Cardiac muscle cell (in vitro differentiated cells and primary cell): ENCODE data around the gene ADGRA1. TPM values are rescaled to one million over a fixed set of nuclear protein-coding genes. Genes with fewer than 3 reads are reported as not detected.

Experiments
- DNase-seq, 2 donors: peaks; one replicate each; pipeline versions ENCODE4 v3.0.0 to v3.0.0-alpha.2; 2010 to 2017; ENCODE audit warnings: low read depth in 1 of 2, low spot score in 1 of 2
- H3K27ac ChIP-seq: fragments of 200-600 bp; sonication (generic); 2 replicates; pipeline ENCODE4 v1.5.1; 2016
- H3K27me3 ChIP-seq: fragments of 200-600 bp; sonication (generic); 2 replicates; pipeline ENCODE4 v1.6.0; 2016; ENCODE audit warnings: control low read depth
- H3K36me3 ChIP-seq: fragments of 200-600 bp; sonication (generic); 2 replicates; pipeline ENCODE4 v1.5.1; 2016; ENCODE audit warnings: control low read depth
- H3K4me1 ChIP-seq: fragments of 200-600 bp; sonication (generic); 2 replicates; pipeline ENCODE4 v1.8.1; 2017; ENCODE audit warnings: low read depth, mild to moderate bottlenecking, mixed run types
- H3K4me3 ChIP-seq: fragments of 200-600 bp; sonication (generic); 2 replicates; pipeline ENCODE4 v1.5.1; 2016; ENCODE audit warnings: mild to moderate bottlenecking
- H3K9me3 ChIP-seq: fragments of 200-600 bp; sonication (generic); 2 replicates; pipeline ENCODE4 v1.5.1; 2017; ENCODE audit warnings: low read depth, mild to moderate bottlenecking, control low read depth
- polyA plus RNA-seq: library from polyadenylated mRNA; unstranded; fragments of >200 nt; fragmentation: Nextera tagmentation; extraction: Ambion mirVana; gene quantifications from 2 replicates; pipeline ENCODE4 v1.2.1, GENCODE V29; 2016
- total RNA-seq: library from RNA; depleted of rRNA; stranded (reverse); fragments of >200 nt; gene quantifications from 2 replicates; pipeline ENCODE4 v1.2.3, GENCODE V29; 2016
- TF ChIP-seq, protein P1 (sequence below): IDR thresholded peaks from 2 replicates; pipeline ENCODE4 v1.5.1; 2012; ENCODE audit warnings: low read depth, mild to moderate bottlenecking, low read length

ADGRA1 gene
- total and polyA plus RNA-seq, 2 experiments from 2014 or later: 0.24 to 0.67 TPM

DNA sequence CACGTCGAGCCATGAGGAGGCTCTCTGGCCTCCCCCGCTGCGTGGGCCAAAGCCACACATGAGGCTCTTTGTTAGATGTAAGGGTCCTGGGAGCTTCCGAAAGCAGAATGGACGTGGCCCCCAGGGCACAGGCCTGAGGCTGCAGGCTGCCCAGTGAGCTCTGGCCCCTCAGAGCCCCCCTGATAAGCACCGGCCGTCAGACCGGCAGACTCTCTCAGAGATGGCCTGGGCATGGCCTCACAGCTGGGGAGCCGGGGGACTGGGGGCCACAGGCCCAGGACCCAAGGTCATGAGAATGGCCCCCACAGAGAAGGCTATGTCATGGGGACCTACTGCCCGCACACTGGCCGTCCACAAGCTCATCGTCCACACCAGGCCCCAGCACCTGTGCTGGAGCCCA, 31.7 kb upstream of the ADGRA1 start:
- Histone ChIP-seq H3K36me3 (no peaks in the 10 kb centered on the region), H3K27me3 (peaks cover 2% of the 10 kb centered on the region), H3K4me3 (no peak overlapping the region), H3K27ac (no peak overlapping the region), H3K9me3 (no peaks in the 10 kb centered on the region), H3K4me1 (no peaks in the 10 kb centered on the region)
- DNase-seq: no peak
- TF ChIP-seq, protein P1, sequence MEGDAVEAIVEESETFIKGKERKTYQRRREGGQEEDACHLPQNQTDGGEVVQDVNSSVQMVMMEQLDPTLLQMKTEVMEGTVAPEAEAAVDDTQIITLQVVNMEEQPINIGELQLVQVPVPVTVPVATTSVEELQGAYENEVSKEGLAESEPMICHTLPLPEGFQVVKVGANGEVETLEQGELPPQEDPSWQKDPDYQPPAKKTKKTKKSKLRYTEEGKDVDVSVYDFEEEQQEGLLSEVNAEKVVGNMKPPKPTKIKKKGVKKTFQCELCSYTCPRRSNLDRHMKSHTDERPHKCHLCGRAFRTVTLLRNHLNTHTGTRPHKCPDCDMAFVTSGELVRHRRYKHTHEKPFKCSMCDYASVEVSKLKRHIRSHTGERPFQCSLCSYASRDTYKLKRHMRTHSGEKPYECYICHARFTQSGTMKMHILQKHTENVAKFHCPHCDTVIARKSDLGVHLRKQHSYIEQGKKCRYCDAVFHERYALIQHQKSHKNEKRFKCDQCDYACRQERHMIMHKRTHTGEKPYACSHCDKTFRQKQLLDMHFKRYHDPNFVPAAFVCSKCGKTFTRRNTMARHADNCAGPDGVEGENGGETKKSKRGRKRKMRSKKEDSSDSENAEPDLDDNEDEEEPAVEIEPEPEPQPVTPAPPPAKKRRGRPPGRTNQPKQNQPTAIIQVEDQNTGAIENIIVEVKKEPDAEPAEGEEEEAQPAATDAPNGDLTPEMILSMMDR: no peak

DNA sequence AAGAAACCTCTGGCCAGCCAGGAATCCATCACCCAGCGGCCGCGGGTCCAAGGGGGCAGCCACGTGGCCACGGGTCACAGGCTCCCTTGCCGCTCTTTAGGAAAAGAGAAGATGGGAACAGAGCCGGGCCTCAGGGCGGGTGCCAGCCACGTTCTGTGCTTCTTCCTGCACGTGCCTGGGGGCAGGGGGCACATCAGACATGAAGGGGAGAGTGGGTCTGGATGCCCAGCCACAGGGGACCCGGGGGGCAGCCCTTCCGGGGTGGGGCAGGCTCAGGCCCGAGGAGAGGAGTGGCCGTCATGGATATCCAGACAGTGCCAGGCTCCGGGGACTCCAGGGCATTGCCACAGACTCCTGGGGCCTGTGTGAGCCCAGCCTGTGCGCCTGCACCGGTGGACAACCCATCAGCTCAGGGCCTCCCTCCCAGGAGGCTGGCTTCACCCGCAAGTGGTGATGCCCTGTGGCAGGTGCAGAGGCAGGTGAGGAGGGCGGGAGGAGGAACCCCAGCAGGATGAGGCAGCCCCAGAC, 31.0 kb upstream of the ADGRA1 start:
- Histone ChIP-seq H3K27me3 (peaks cover 2% of the 10 kb centered on the region), H3K9me3 (no peaks in the 10 kb centered on the region), H3K36me3 (no peaks in the 10 kb centered on the region), H3K4me1 (no peaks in the 10 kb centered on the region), H3K27ac (no peak overlapping the region), H3K4me3 (no peak overlapping the region)
- DNase-seq: no peak
- TF ChIP-seq, protein P1: no peak

DNA sequence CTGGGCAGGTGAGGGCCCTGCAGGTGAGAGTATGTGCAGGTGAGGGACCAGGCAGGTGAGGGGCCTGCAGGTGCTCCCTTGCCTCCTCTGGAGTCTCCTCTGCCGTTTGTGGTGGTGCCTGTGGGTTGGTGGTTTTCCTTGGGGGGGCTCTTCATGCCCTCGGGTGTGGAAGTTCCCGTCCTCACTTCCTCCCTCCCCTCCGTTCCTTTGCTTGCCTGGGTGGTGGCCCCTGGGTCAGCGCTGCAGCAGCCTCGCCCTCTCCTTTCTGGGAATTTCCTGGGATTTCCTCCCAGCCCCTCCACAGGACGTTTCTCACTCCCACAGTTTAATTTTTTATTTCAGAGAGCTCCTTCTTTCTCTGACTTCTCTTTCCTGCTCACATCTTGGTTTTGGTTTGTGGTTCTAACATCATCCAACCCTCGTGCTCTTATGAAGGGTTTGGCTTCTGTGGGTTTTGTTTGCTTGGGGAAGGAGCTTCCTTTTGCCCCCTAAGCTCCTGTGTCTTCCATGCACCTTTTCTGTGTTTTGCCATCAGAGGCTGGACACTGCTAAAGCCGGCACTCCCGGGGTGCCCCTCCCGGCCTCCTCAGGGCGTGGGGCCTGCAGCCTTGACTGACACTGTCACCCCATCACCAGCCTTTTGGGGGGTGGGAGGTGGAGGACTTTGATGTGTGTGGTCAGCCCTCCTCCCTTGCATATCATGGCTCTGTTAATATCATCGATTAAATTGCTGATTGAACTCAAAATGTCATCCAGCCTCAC, 29.2 kb upstream of the ADGRA1 start:
- Histone ChIP-seq H3K36me3 (no peaks in the 10 kb centered on the region), H3K4me1 (no peaks in the 10 kb centered on the region), H3K27ac (no peak overlapping the region), H3K4me3 (no peak overlapping the region), H3K9me3 (no peaks in the 10 kb centered on the region), H3K27me3 (peaks cover 2% of the 10 kb centered on the region)
- TF ChIP-seq, protein P1: no peak
- peak in 1 of 2 donors; percentile 9 for DNase-seq

DNA sequence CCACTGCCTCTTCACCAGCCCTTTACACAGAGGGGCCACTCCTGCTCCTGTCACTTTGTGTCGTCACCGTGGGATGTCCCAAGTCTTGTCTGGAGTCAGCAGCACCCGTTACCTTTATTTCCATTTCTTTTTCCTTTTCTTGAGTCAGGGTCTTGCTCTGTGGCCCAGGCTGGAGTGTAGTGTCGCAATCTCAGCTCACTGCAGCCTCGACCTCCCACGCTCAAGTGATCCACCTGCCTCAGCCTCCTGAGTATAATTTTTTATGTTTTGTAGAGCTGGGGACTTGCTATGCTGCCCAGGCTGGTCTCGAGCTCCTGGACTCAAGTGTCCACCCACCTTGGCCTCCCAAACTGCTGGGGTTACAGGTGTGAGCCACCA, 28.6 kb upstream of the ADGRA1 start:
- Histone ChIP-seq H3K27me3 (peaks cover 2% of the 10 kb centered on the region), H3K9me3 (no peaks in the 10 kb centered on the region), H3K27ac (no peak overlapping the region), H3K36me3 (no peaks in the 10 kb centered on the region), H3K4me3 (no peak overlapping the region), H3K4me1 (no peaks in the 10 kb centered on the region)
- TF ChIP-seq, protein P1: no peak
- DNase-seq: no peak

DNA sequence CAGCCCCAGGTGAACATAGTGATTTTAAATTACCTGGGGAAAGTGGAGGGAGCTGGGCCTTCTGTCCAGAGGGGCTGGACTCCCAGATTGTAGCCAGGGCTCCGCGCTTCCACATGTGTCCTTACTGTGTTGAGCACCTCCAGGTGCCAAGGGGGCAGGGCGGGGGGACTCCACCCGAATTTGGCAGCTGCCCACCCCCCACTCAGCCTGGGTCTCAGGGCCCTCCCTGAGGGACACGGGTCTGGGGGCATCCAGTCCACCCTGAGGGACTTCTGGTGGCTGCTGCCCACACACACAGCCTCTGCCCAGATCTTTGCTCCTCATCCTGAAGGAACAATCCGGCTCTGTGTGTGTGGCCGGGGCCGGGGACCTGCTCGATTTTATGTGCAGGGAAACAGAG, 28.2 kb upstream of the ADGRA1 start:
- H3K4me1 ChIP-seq: no peaks in the 10 kb centered on the region
- H3K36me3 ChIP-seq: no peaks in the 10 kb centered on the region
- H3K27ac ChIP-seq: no peak overlapping the region
- no peak for DNase-seq
- no peaks in the 10 kb centered on the region for H3K9me3 ChIP-seq
- H3K4me3 ChIP-seq: no peak overlapping the region
- TF ChIP-seq, protein P1: no peak
- peaks cover 2% of the 10 kb centered on the region for H3K27me3 ChIP-seq
